B cell (primary cell): ENCODE results near the gene CNOT8.

ENCODE experiments used
- CTCF ChIP-seq: fragments of 200-600 bp; IDR thresholded peaks from one replicate; pipeline ENCODE4 v1.8.0; 2022; ENCODE audit warnings: antibody characterized with exemption, mild to moderate bottlenecking
- EZH2 ChIP-seq: IDR thresholded peaks from 2 replicates; pipeline ENCODE4 v1.6.1; 2012; ENCODE audit warnings: borderline replicate concordance, low read depth, mild to moderate bottlenecking, moderate library complexity, low read length; ENCODE audit not compliant: insufficient read depth, poor library complexity, severe bottlenecking

- no peak for TF ChIP-seq CTCF
- TF ChIP-seq EZH2: no peak
These were observed 8.6 kb upstream of the CNOT8 start for GRCh38 chr5:154849791-154850201.
